Keratinocyte (primary cell): Measurements from ENCODE around the gene FCHO2. TPM values are rescaled to one million over a fixed set of nuclear protein-coding genes. Genes with fewer than 3 reads are reported as not detected.

Experiments
- DNase-seq: peaks from one replicate; pipeline ENCODE4 v3.0.0-alpha.2; 2011; ENCODE audit warnings: low read depth, missing footprints, low spot score
- FAIRE-seq: peaks from 2 replicates; lab custom pipeline; 2011; peaks lifted over from hg19 to GRCh38; lab: Jason Lieb, UNC
- H2AFZ ChIP-seq: 2 replicates; pipeline ENCODE4 v1.6.0; 2012; ENCODE audit warnings: low read length, control low read depth, inconsistent platforms; ENCODE audit not compliant: control insufficient read depth
- H3K27ac ChIP-seq: 2 replicates; pipeline ENCODE4 v1.5.1; 2011; ENCODE audit warnings: low read length; ENCODE audit not compliant: control insufficient read depth, insufficient read depth
- H3K27me3 ChIP-seq: 3 replicates; pipeline ENCODE4 v1.6.0; 2011; ENCODE audit warnings: low read length; ENCODE audit not compliant: control insufficient read depth, insufficient read depth; ENCODE audit errors: extremely low read depth
- H3K36me3 ChIP-seq, 2 experiments: 2 replicates in 1 of 2; 3 replicates in 1 of 2; pipeline ENCODE4 v1.5.1; 2011; ENCODE audit warnings: low read length in 2 of 2, mild to moderate bottlenecking in 1 of 2; ENCODE audit not compliant: control insufficient read depth in 2 of 2, insufficient read depth in 2 of 2; ENCODE audit errors: extremely low read depth in 1 of 2
- H3K4me1 ChIP-seq: 3 replicates; pipeline ENCODE4 v1.5.1; 2011; ENCODE audit warnings: low read length; ENCODE audit not compliant: control insufficient read depth, insufficient read depth; ENCODE audit errors: extremely low read depth
- H3K4me2 ChIP-seq: 3 replicates; pipeline ENCODE4 v1.6.0; 2011; ENCODE audit warnings: low read depth, low read length; ENCODE audit not compliant: control insufficient read depth, insufficient read depth; ENCODE audit errors: extremely low read depth
- H3K4me3 ChIP-seq, 3 experiments: fragments of 200-600 bp in 1 of 3; sonication (generic) in 1 of 3; 2 replicates in 2 of 3; 3 replicates in 1 of 3; pipeline ENCODE4 v1.5.1; 2011 to 2016; ENCODE audit warnings: low read length in 3 of 3, mild to moderate bottlenecking in 3 of 3, control low read depth in 2 of 3, inconsistent platforms in 1 of 3, low read depth in 1 of 3, mixed read lengths in 1 of 3, mixed run types in 1 of 3, moderate library complexity in 1 of 3; ENCODE audit not compliant: control insufficient read depth in 2 of 3, insufficient read depth in 2 of 3; ENCODE audit errors: extremely low read depth in 1 of 3
- H3K79me2 ChIP-seq: 2 replicates; pipeline ENCODE4 v1.6.0; 2012; ENCODE audit warnings: low read length; ENCODE audit not compliant: control insufficient read depth, insufficient read depth
- H3K9ac ChIP-seq: 3 replicates; pipeline ENCODE4 v1.6.0; 2011; ENCODE audit warnings: low read length; ENCODE audit not compliant: control insufficient read depth, insufficient read depth; ENCODE audit errors: extremely low read depth
- H3K9me1 ChIP-seq: 3 replicates; pipeline ENCODE4 v1.6.0; 2011; ENCODE audit warnings: low read length; ENCODE audit not compliant: control insufficient read depth, insufficient read depth; ENCODE audit errors: extremely low read depth
- H3K9me3 ChIP-seq: 2 replicates; pipeline ENCODE4 v1.5.1; 2012; ENCODE audit warnings: low read depth, low read length; ENCODE audit not compliant: control insufficient read depth
- H4K20me1 ChIP-seq: 3 replicates; pipeline ENCODE4 v1.6.0; 2011; ENCODE audit warnings: low read length; ENCODE audit not compliant: control insufficient read depth, insufficient read depth; ENCODE audit errors: extremely low read depth
- CTCF ChIP-seq, 3 experiments: IDR thresholded peaks in 1 of 3; conservative IDR thresholded peaks in 1 of 3; optimal IDR thresholded peaks in 1 of 3; 2 replicates in 2 of 3; 3 replicates in 1 of 3; pipeline versions ENCODE3 to v1.5.1; 2011; ENCODE audit warnings: low read length in 3 of 3, mild to moderate bottlenecking in 3 of 3, moderate library complexity in 2 of 3, control low read depth in 1 of 3, inconsistent platforms in 1 of 3; ENCODE audit not compliant: insufficient read depth in 2 of 3; ENCODE audit errors: extremely low read depth in 1 of 3
- EZH2 ChIP-seq: IDR thresholded peaks from one replicate; pipeline ENCODE4 v1.6.1; 2012; ENCODE audit warnings: inconsistent platforms, mild to moderate bottlenecking, low read length, moderate library complexity
- dilution Hi-C: fragments of 300-500 bp; cut with MboI; formaldehyde crosslinking; loops from one replicate; pipeline ENCODE4 v1.7.0; 2020; ENCODE audit warnings: low sequenced_read_pairs; ENCODE audit not compliant: extremely low pct_ligation_motif_present
- polyA plus RNA-seq, 5 experiments: library from polyadenylated mRNA; depleted of rRNA in 3 of 5; stranded (reverse) in 3 of 5; stranded (forward) in 1 of 5; unstranded in 1 of 5; fragments of >200 nt; gene quantifications; 1 replicate in 1 of 5; 2 replicates in 3 of 5; 3 replicates in 1 of 5; pipeline versions ENCODE4 v1.2.1 to v1.2.3, GENCODE V29; 2011 to 2012; ENCODE audit warnings: missing spikeins in 2 of 5, low read depth in 1 of 5, low replicate concordance in 1 of 5

The FCHO2 gene
- polyA plus RNA-seq, 1 donor (not counting 4 experiments of a cell fraction or from before 2014, with no cell fraction given), result 10.6 TPM

- dilution Hi-C loops, result no loop called here
- Histone ChIP-seq H3K9ac (peak overlapping the region; percentile 9), H4K20me1 (no peaks in the 10 kb centered on the region), H3K27me3 (no peaks in the 10 kb centered on the region), H3K4me2 (peak overlapping the region; percentile 90), H2AFZ (no peak overlapping the region), H3K4me3 (peak overlapping the region in 2 of 3 experiments; percentile 25 to 56), H3K36me3 (peaks cover 0 to 5% of the 10 kb centered on the region in 2 experiments), H3K79me2 (no peaks in the 10 kb centered on the region), H3K9me1 (no peaks in the 10 kb centered on the region), H3K9me3 (no peaks in the 10 kb centered on the region), H3K27ac (peak overlapping the region; percentile 81), H3K4me1 (peaks cover 29% of the 10 kb centered on the region)
- FAIRE-seq, result no peak
- no peak for TF ChIP-seq CTCF (optimal IDR thresholded peaks at IDR 0.05 in 1 of 3, IDR thresholded peaks at IDR 0.05 in 1 of 3, conservative IDR thresholded peaks at IDR 0.05 in 1 of 3; ENCODE audit: extremely low read depth in 1 of 3, insufficient read depth in 2 of 3, low read length in 3 of 3)
- TF ChIP-seq EZH2, result no peak
- DNase-seq, result no peak
These were observed 74.7 kb downstream of the FCHO2 start for GRCh38 chr5:73030531-73030930.

DNA sequence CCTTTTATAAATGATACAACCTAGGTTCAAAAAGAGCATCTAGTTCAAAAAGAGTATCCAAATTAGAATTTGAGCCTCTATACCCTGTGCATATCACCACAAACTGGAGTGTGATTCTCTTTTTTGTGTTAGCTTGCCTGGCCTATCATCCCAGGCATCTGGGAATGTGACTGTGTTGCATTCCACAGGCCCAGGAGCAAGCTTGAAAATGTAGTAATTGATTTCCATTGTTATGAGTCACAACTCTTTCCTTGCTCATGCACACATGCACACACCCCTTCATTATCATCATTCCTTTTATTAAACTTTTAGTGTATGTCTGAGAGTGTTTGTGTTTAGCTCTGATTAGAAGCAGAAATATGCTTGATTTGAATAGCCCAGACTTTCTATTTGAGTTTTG, 75.2 kb downstream of the FCHO2 start:
- Histone ChIP-seq H4K20me1 (no peaks in the 10 kb centered on the region), H3K27me3 (no peaks in the 10 kb centered on the region), H3K4me3 (peak overlapping the region in 2 of 3 experiments; percentile 25 to 56), H3K79me2 (no peaks in the 10 kb centered on the region), H2AFZ (no peak overlapping the region), H3K9me1 (no peaks in the 10 kb centered on the region), H3K9ac (peak overlapping the region; percentile 9), H3K4me2 (peak overlapping the region; percentile 90), H3K27ac (peak overlapping the region; percentile 81), H3K9me3 (no peaks in the 10 kb centered on the region), H3K4me1 (peaks cover 29% of the 10 kb centered on the region), H3K36me3 (peaks cover 3 to 4% of the 10 kb centered on the region in 2 experiments)
- TF ChIP-seq EZH2 (no peak), CTCF (optimal IDR thresholded peaks at IDR 0.05 in 1 of 3, IDR thresholded peaks at IDR 0.05 in 1 of 3, conservative IDR thresholded peaks at IDR 0.05 in 1 of 3; ENCODE audit: extremely low read depth in 1 of 3, insufficient read depth in 2 of 3, low read length in 3 of 3) (no peak)
- DNase-seq (peak; percentile 54), FAIRE-seq (peak; percentile 98)
- dilution Hi-C loops, result no loop called here
